Posterior vena cava (tissue), 2 donors: ENCODE data around the gene PLAAT2. TPM values are rescaled to one million over a fixed set of nuclear protein-coding genes. Genes with fewer than 3 reads are reported as not detected.
"Not testable (repeated sequence)": the region's sequence is repeated elsewhere in the genome, so short reads cannot be mapped to it uniquely, and the experiment has no call there.

Experiments
- DNase-seq: peaks from one replicate; pipeline ENCODE4 v3.0.0-alpha.2; 2020; ENCODE audit warnings: low spot score
- intact Hi-C, 2 donors: fragments of 100-400 bp; cut with DNase I; formaldehyde crosslinking; loops; one replicate each; pipeline versions ENCODE4 v1.14.1 to v1.14.2; 2022 to 2023
- long read RNA-seq, 2 donors: library from polyadenylated mRNA; unstranded; transcript quantifications; one replicate each; pipeline ENCODE4 v2.0.0, GENCODE V29; 2020 to 2021
- total RNA-seq, 2 donors: library from RNA; stranded (reverse); fragmentation: NEBNext Ultra II Directional; extraction: Animal tissue kit (Norgen Biotek cat#: 25700); gene quantifications; one replicate each; pipeline ENCODE4 v1.2.1, GENCODE V29; 2021
- donor health status: DM: yes; HTN: yes; CAD: no.
- donor health status: DM: yes; HTN: yes; CAD: no.

PLAAT2 gene
- not detected for total RNA-seq
- long read RNA-seq, donor 1, result 0 reads
- long read RNA-seq, donor 2, result 0 reads

GRCh38 chr11:63563201-63564055, at the start of gene PLAAT2:
PLAAT2 (minus strand) TSS chr11:63563379; CDS start chr11:63563324, 55 bp downstream.
- no peak for DNase-seq
- intact Hi-C loops, result no loop called here

GRCh38 chr11:63612181-63612580, 49.0 kb upstream of the PLAAT2 start:
- DNase-seq, result no peak
- intact Hi-C loops, result no loop called here

GRCh38 chr11:63611395-63611747, 48.2 kb upstream of the PLAAT2 start:
- intact Hi-C loops, result no loop called here

GRCh38 chr11:63610604-63611394, 47.6 kb upstream of the PLAAT2 start:
- intact Hi-C loops, result no loop called here
- peak; percentile 45 for DNase-seq

More at GRCh38 chr11:63611395-63611747, 48.2 kb upstream of the PLAAT2 start:
- DNase-seq, result no peak

- peak; percentile 23 for DNase-seq
- intact Hi-C loops, result no loop called here
Observed at GRCh38 chr11:63609971-63610580, 46.9 kb upstream of the PLAAT2 start.

- peak; percentile 58 for DNase-seq
- intact Hi-C loops, result no loop called here
Observed at GRCh38 chr11:63609536-63609935, 46.4 kb upstream of the PLAAT2 start.

- peak; percentile 16 for DNase-seq
- intact Hi-C loops, result no loop called here
Observed at GRCh38 chr11:63608353-63609345, 45.5 kb upstream of the PLAAT2 start.

- intact Hi-C loops, result no loop called here
- DNase-seq, result peak; percentile 23
Observed at GRCh38 chr11:63603180-63603518, 40.0 kb upstream of the PLAAT2 start.

GRCh38 chr11:63602290-63603179, 39.4 kb upstream of the PLAAT2 start:
- intact Hi-C loops, result not testable (repeated sequence)
- DNase-seq, result peak; percentile 43

GRCh38 chr11:63599211-63600122, 36.3 kb upstream of the PLAAT2 start:
- peak; percentile 32 for DNase-seq
- intact Hi-C loops, result loop anchor here in 1 of 2 donors (5.0 kb wide), 1 partner anchor 768 kb away; no protein-coding TSS in a partner anchor

- intact Hi-C loops, result loop anchor here in 1 of 2 donors (5.0 kb wide), 1 partner anchor 769 kb away; no protein-coding TSS in a partner anchor
- DNase-seq, result peak; percentile 59
Observed at GRCh38 chr11:63598556-63598955, 35.4 kb upstream of the PLAAT2 start.

GRCh38 chr11:63595296-63595695, 32.1 kb upstream of the PLAAT2 start:
- intact Hi-C loops, result loop anchor here in 1 of 2 donors (5.0 kb wide), 1 partner anchor 772 kb away; no protein-coding TSS in a partner anchor
- peak; percentile 41 for DNase-seq

GRCh38 chr11:63592975-63593395, 29.8 kb upstream of the PLAAT2 start:
- intact Hi-C loops, result no loop called here

GRCh38 chr11:63590024-63590788, 27.0 kb upstream of the PLAAT2 start:
- intact Hi-C loops, result no loop called here
- no peak for DNase-seq

More at GRCh38 chr11:63592975-63593395, 29.8 kb upstream of the PLAAT2 start:
- peak; percentile 71 for DNase-seq

GRCh38 chr11:63589000-63589399, 25.8 kb upstream of the PLAAT2 start:
- intact Hi-C loops, result no loop called here
- no peak for DNase-seq
